HG02973 (cell line): ENCODE data around the gene ELANE.

Experiments
- ATAC-seq: cut with Tn5 transposase; IDR thresholded peaks from one replicate; pipeline ENCODE4 v1.9.1; 2021; ENCODE audit warnings: moderate library complexity; ENCODE audit not compliant: unreplicated experiment

The ELANE gene

GRCh38 chr19:861141-861755 lies 9.1 kb downstream of the ELANE start:
- ATAC-seq = no peak

DNA sequence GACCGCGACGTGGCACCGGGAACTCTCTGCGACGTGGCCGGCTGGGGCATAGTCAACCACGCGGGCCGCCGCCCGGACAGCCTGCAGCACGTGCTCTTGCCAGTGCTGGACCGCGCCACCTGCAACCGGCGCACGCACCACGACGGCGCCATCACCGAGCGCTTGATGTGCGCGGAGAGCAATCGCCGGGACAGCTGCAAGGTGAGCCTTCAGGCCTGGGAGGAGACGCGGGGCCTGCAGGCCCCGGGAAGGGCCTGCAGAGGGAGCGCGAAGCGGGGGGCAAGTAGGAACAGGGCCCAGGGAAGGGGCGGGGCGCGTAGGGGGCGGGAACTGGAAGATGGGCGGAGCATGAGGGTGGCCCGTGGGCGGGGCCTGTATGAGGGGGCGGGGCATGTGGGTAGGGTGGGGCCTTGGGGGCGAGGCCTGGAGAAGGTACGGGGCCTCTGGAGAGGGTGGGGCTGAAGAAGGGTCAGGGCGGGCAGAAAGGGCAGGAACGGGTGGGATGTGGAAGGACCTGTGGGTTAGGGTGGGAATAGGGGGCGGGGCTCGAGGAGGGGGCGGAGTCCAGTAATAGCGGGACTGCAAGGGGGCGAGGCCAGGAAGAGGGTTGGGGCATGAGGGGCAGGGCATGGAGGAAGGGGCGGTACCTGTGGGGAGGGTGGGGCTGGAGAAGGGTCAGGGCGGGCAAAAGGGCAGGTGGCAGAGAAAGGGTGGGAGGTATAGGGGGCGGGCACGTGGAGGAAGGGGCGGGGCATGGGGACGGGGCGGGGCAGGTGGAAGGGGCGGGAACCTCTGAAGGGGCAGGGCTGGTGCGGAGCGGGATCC lies 9.9 kb downstream of the ELANE start:
- ATAC-seq = no peak

DNA sequence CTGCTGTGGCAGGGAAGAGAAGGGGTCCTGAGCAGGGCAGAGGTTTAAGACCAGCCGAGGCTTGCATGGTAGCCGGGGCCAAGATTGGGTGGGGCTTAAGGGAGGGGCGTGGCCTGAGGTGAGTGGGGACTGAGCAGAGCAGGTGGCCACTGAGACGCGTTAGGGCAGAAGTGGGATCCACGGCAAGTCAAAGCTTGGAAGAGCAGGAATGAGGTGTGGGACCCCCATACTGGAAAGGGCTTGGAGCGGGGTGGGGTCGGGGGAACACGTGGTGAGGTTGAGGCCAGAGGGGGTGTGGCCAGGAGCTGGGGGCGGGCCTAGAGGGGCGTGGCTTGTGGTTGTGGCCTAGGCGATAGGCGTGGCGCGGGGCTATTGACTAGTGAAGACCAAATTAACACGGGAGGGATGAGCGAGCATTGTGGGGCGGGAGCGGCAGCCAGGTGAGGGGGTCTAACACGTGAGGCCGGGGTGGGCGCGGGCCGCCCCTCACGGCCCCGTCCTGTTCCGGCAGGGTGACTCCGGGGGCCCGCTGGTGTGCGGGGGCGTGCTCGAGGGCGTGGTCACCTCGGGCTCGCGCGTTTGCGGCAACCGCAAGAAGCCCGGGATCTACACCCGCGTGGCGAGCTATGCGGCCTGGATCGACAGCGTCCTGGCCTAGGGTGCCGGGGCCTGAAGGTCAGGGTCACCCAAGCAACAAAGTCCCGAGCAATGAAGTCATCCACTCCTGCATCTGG lies 10.6 kb downstream of the ELANE start:
- ATAC-seq = no peak

GRCh38 chr19:863315-863620 lies 11.2 kb downstream of the ELANE start:
- ATAC-seq = no peak

- ATAC-seq = no peak
These were observed 14.7 kb downstream of the ELANE start for GRCh38 chr19:866769-867300.

GRCh38 chr19:867301-867793 lies 15.2 kb downstream of the ELANE start:
- ATAC-seq = no peak

DNA sequence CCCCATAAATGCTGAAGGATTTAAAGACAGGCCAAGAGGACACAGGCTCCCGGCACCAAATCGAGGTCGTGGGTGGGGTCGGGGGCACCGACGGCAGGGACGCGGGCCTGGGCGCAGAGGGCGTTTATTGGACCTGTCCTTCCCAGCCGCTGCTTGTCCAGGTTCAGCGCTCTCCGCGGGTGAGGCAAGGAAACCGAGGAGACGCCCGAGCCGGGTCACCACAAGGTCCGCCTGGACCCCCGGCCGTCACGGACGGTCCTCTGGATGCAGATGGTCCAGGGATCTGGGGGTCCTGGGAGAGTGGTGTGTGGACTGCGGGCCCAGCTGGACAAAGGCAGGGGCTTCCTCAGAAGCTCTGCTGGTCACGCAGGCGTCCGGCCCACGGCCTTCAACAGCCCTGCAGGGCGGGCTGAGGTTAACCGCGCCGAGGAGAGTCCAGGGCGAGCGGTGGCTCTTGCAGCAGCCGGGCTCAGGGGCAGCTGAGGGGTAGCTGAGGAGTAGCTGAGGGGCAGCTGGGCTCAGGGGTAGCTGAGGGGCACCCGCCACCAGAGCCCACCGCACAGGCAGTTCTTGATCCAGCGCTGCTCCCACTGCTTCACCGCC lies 15.9 kb downstream of the ELANE start:
- ATAC-seq = no peak

DNA sequence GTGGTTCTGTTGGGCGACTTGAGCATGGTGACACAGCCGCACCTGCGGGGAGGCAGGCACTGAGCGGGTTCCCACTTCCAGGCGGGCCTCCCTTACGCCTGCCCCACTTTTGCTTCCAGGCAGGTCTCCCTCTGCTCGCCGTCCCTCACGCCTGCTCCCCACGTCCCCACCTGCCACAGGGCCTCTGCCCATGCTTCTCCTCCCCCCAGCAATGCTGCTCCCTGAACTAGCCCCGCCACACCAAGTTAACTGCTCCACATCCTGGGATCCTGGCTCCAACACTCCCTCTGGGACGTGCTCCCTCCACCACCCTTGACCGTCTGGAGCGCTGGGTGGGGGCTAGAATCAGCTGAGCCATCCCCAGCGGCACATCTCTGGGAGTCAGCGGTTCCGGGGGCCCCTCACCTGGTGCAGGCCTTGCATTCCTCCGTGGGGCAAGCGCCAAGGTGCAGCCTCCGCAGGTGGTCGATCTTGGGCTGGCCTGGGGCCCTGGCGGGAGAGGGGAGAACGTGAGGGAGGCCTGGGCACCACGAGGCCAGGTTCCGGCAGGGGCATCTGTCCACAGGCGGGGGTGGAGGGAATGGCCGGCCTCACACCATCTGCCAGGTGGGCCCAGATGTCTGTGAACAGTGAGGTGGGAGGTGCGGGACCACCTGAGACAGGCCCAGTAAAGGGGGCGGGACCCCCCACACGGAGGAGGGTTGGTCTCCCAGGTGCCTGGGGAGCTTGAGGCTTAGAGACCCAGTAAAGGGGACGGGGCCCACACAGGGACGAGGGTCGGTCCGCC lies 16.5 kb downstream of the ELANE start:
- no peak for ATAC-seq

DNA sequence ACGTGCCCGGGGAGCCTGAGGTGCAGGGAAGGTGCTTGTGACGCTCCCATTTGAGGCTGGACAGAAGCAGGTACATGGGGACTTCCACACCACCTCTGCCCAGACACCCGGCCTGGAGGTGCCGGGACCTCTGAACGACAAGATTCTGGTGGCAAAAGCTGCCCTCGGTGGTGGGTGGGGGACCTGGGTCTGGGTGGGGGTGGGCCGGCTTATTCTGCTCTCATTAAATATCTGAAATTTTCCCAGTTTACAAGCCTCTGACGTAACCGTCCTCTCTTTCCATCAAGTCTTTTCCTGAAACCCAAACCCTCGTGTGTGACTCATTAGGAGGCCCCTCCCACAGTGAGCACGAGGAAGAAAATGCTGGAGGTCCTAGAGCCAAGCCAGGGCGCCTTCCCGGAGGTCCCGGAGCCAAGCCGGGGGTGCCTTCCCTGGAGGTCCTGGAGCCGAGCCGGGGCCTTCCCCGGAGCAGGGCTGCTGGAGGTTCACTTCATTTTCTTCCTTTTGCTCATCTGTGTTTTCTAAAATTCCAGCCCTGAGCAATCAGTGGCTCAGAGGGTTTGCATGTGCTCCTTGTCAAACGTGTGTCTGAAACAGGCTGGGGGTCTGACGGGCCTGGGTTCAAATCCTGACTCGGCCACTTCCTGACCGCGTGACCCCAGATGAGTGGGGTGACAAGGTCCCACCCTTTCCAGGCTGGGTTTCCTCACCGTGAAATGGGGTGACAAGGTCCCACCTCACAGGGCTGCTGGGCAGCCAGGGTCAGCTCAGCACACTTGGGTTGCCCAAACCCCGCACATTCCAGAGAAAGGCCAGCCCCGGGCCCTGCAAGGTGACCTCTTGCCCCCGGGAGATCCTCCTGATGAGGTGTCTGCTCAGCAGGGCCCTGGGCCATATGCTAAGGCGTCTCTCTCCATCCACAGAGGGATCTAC lies 17.4 kb downstream of the ELANE start:
- ATAC-seq = no peak

- ATAC-seq = no peak
These were observed 18.2 kb downstream of the ELANE start for GRCh38 chr19:870314-870713.

DNA sequence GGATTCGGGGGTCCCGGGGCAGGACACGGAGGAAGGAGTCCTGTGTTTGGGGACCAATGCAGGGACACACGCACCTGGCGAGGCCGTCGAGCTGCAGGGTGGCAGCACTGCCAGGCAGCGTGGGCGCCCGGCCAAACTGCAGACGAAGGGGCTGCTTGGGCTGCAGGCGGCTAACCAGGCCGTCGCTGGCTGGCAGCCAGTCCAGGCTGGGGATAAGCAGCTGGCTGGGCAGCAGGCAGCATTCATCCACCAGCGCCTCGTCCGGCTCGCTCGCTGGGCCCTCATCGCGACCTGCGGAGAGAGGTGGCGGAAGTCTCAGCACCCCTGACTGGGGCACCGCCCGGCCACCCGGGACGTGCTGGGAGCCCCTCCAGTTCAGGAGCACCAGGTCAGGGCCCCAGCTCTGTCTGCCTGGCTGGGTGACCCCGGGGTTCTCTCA lies 18.9 kb downstream of the ELANE start:
- ATAC-seq = no peak

GRCh38 chr19:871446-872265 lies 19.6 kb downstream of the ELANE start:
- no peak for ATAC-seq

GRCh38 chr19:872266-872951 lies 20.3 kb downstream of the ELANE start:
- no peak for ATAC-seq

GRCh38 chr19:873084-873483 lies 21.0 kb downstream of the ELANE start:
- ATAC-seq = no peak

GRCh38 chr19:873561-874041 lies 21.5 kb downstream of the ELANE start:
- no peak for ATAC-seq

GRCh38 chr19:875265-875879 lies 23.3 kb downstream of the ELANE start:
- ATAC-seq = no peak

DNA sequence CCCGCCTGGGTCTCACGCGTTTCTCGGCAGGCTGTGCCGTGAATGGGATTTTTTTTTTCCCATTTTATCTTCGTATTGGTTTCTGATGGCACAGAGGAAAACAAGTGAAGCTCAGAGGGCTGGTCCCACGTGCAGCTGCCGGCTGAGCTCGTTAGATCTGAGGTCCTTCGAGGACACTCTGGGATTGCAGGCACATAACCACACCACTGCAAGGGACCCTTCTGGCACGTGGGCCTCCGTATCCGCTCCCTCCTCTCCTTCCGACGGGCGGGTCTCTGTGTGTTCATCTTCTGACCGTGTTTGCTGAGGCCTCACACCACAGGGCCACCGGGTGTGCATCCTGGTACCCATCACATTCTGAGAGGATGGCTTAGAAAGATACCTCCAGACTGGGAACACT lies 24.0 kb downstream of the ELANE start:
- ATAC-seq = no peak
